Measurements from ENCODE around the gene MIS12.

MIS12 gene

DNA sequence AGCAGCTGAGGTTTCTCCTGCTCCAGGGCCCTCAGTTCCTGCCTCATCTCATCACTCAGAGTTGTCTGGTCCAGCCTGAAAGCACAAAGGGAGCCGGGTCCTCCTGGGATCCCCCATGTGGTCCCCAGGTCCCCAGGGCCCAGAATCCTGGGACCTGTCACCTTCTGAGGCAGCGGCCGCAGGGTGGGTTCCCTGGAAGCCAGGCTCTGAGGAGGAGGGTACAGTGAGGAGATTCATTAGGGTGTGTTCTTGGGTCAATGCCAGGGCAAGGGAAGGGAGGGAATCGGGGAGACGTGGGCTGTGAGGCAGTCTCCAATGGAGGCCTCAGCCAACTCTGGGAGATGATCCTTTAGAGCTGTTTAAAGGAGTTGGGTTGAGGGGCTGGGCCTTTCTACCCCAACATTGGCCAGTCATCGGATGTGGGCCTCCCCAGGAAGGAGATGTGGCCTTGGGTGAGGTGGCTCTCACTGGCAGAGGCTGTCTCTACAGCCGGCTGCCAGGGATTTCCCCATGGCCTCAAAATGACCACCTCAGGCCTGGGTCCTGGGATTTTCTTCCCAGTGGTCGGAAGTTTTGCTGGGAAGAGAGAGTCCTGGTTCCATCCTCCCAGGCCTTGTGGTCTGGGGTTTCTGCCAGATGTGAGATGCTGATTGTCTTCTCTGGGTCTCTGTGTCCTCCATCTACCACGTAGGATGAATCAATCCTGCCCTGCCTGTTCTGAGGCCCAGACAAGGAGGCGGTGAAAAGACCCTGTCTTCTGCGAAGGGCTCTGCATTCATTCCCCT is 50.7 kb downstream of the MIS12 start:
- DNase-seq = no peak

DNA sequence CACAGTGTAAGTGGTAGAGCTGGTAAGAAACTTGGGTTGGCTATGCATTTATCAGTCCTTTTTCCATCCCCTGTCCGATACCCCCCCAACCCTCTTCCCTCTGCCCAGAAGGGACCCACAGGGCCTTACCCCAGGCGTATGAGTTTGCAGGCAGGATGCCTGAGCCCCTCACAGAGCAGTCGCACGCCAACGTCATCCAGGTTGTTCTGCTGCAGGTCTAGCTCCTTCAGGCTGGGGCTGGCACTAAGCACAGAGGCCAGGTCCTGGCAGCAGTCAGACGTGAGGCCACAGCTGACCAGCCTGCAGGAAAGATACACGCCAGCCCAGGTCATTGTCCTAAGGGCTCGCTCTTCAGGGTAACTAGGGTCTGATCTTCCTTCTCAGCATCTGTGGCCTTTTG is 52.9 kb downstream of the MIS12 start:
- no peak for DNase-seq

DNA sequence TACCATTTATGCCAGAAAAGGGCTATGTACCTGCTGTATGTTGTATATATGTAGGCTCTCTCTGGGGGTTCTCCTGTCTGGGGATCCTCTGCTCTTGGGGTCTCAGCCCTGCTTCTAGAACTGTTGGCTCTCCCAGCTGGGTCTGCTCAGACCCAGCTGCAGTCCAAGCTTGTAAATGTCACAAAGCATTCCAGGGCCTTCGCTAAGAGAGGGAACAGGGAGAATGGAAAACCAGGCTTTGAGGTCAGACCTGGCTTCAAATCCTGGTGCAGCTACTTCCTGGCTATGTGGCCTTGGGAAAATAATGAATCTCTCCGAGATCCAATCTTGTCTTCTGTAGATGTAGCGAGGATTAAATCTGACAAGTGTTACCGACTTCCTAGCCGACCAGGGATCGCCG is 54.0 kb downstream of the MIS12 start:
- DNase-seq = no peak

All from NCI-H2107 (cell line).